KMS-11 (cell line): ENCODE results near the gene PPM1A.
"Not testable (repeated sequence)": the region's sequence is repeated elsewhere in the genome, so short reads cannot be mapped to it uniquely, and the experiment has no call there.

Experiments used
- H2AFZ ChIP-seq: fragments of 200-600 bp; sonication (generic); 2 replicates; pipeline ENCODE4 v1.6.1; 2016; ENCODE audit warnings: antibody characterized with exemption, mixed run types, low read depth
- H3K27ac ChIP-seq: fragments of 200-600 bp; sonication (generic); 2 replicates; pipeline ENCODE4 v1.6.1; 2016; ENCODE audit warnings: mild to moderate bottlenecking, mixed run types
- H3K27me3 ChIP-seq: fragments of 200-600 bp; sonication (generic); 2 replicates; pipeline ENCODE4 v1.6.1; 2017; ENCODE audit warnings: mild to moderate bottlenecking, low read depth, mixed run types, moderate library complexity; ENCODE audit not compliant: insufficient read depth
- H3K36me3 ChIP-seq: fragments of 200-600 bp; sonication (generic); 2 replicates; pipeline ENCODE4 v1.6.1; 2017; ENCODE audit warnings: mild to moderate bottlenecking, mixed run types; ENCODE audit not compliant: insufficient read depth
- H3K4me1 ChIP-seq: fragments of 200-600 bp; sonication (generic); 2 replicates; pipeline ENCODE4 v1.6.1; 2016; ENCODE audit warnings: mild to moderate bottlenecking, low read depth, mixed run types; ENCODE audit not compliant: poor library complexity, severe bottlenecking
- H3K4me2 ChIP-seq: fragments of 200-600 bp; sonication (generic); 2 replicates; pipeline ENCODE4 v1.7.0; 2016; ENCODE audit warnings: mild to moderate bottlenecking, mixed run types
- H3K4me3 ChIP-seq: fragments of 200-600 bp; sonication (generic); IDR thresholded peaks from 2 replicates; pipeline ENCODE4 v1.6.1; 2017; ENCODE audit warnings: low read depth, low read length, mixed read lengths; ENCODE audit not compliant: insufficient read depth
- H3K79me2 ChIP-seq: fragments of 200-600 bp; sonication (generic); 2 replicates; pipeline ENCODE4 v1.6.1; 2016; ENCODE audit warnings: low read depth, mixed run types; ENCODE audit not compliant: insufficient read depth
- H3K9ac ChIP-seq: fragments of 200-600 bp; sonication (generic); 2 replicates; pipeline ENCODE4 v1.6.1; 2016; ENCODE audit warnings: mild to moderate bottlenecking, mixed run types
- H4K20me1 ChIP-seq: fragments of 200-600 bp; sonication (generic); 2 replicates; pipeline ENCODE4 v1.6.1; 2016; ENCODE audit warnings: mild to moderate bottlenecking, mixed run types; ENCODE audit not compliant: insufficient read depth
- TF ChIP-seq, protein P1 (sequence below): fragments of 200-600 bp; sonication (generic); conservative IDR thresholded peaks from 2 replicates; pipeline ENCODE4 v1.6.1; 2017; ENCODE audit warnings: low read depth, mild to moderate bottlenecking, antibody characterized with exemption, low read length, moderate library complexity, mixed read lengths

PPM1A gene

DNA sequence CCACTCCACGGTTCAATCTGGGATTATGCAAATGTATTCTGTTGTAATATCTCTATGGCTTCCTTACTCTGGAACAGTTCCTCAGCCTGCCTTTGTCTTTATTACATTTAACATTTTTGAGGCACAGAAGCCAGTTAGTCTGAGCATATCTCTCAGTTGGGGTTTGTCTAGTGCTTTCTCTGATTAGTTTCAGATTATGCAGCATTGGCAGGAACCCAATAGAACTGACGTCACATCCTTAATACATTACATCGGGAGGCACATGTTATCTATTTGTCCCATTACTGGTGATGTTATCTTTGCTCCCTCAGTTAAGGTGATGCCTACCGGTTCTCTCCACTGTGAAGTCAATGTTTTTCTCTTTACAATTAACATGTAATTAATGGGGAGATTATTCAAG, 62.4 kb downstream of the PPM1A start:
- Histone ChIP-seq H3K36me3 (no peaks in the 10 kb centered on the region), H3K4me2 (no peak overlapping the region), H2AFZ (no peak overlapping the region), H3K79me2 (no peaks in the 10 kb centered on the region), H3K27ac (no peak overlapping the region), H4K20me1 (no peaks in the 10 kb centered on the region), H3K4me1 (no peaks in the 10 kb centered on the region), H3K9ac (no peak overlapping the region), H3K27me3 (no peaks in the 10 kb centered on the region), H3K4me3 (no peak overlapping the region)
- TF ChIP-seq, protein P1, sequence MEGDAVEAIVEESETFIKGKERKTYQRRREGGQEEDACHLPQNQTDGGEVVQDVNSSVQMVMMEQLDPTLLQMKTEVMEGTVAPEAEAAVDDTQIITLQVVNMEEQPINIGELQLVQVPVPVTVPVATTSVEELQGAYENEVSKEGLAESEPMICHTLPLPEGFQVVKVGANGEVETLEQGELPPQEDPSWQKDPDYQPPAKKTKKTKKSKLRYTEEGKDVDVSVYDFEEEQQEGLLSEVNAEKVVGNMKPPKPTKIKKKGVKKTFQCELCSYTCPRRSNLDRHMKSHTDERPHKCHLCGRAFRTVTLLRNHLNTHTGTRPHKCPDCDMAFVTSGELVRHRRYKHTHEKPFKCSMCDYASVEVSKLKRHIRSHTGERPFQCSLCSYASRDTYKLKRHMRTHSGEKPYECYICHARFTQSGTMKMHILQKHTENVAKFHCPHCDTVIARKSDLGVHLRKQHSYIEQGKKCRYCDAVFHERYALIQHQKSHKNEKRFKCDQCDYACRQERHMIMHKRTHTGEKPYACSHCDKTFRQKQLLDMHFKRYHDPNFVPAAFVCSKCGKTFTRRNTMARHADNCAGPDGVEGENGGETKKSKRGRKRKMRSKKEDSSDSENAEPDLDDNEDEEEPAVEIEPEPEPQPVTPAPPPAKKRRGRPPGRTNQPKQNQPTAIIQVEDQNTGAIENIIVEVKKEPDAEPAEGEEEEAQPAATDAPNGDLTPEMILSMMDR, result no peak

DNA sequence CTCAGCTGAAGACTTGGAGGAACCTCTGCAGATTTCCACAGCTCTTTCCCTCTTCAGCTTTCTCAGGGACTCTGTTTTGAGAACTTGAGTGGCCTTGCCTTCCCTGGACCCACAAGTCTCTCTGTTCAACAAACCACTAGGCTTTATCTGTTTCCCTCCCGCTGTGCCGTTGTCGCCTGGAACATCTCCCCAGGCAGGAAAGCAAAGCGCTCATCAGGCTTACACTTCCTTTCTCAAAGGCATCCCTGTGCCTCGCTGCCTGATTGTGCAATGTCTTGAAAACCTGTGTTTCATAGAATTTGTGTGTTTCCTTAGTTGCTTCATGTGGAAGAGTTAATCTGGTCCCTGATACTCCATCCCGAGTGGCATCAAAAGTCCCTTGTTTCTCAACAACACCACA, 64.1 kb downstream of the PPM1A start:
- Histone ChIP-seq H3K27ac (no peak overlapping the region), H3K4me1 (no peaks in the 10 kb centered on the region), H3K27me3 (no peaks in the 10 kb centered on the region), H3K4me2 (no peak overlapping the region), H2AFZ (no peak overlapping the region), H4K20me1 (no peaks in the 10 kb centered on the region), H3K36me3 (no peaks in the 10 kb centered on the region), H3K9ac (no peak overlapping the region), H3K79me2 (no peaks in the 10 kb centered on the region), H3K4me3 (no peak overlapping the region)
- TF ChIP-seq, protein P1, result no peak

DNA sequence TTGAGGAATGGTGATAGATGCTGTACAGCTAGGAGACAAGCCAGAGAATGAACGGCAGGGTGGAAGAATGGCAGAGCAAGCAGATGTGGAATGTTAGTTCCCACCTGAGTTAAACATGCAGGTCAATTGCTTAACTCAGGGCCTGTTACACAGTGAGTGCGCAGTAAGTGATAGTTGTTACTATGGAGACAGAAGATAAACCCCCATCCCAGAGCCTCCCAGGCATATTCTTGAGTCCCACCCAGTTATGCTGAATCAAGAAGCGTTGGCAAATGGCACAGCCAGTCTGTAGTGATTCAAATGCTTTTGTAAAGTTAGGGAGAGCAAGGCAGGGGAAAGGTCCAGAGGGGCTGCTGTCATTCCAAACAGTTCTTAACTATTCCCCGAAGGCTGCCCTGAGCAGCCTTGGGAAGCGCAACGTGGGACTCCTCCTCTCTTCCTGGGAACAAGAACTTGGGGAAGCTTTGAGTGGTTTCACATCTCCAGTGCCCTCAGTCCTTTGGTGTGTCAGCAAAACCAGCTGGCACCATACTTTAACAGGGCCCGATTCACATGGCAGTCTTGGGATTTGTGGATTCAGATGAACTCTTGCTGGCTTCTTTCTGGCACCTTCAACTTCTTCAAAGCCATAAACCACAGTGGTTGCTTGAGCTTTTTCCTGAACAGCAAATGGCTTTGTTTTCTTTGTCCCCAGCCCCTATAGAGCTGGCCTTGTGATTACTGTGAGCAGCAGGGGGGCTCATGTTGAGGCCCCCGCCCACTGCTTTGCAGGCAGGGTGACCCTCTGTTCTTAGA, 66.4 kb downstream of the PPM1A start:
- no peak overlapping the region for H2AFZ ChIP-seq
- TF ChIP-seq, protein P1, result no peak
- no peak overlapping the region for H3K27ac ChIP-seq
- no peak overlapping the region for H3K9ac ChIP-seq
- no peaks in the 10 kb centered on the region for H4K20me1 ChIP-seq
- no peaks in the 10 kb centered on the region for H3K79me2 ChIP-seq
- H3K4me1 ChIP-seq, result no peaks in the 10 kb centered on the region
- H3K27me3 ChIP-seq, result no peaks in the 10 kb centered on the region
- H3K36me3 ChIP-seq, result no peaks in the 10 kb centered on the region
- no peak overlapping the region for H3K4me3 ChIP-seq
- H3K4me2 ChIP-seq, result no peak overlapping the region

DNA sequence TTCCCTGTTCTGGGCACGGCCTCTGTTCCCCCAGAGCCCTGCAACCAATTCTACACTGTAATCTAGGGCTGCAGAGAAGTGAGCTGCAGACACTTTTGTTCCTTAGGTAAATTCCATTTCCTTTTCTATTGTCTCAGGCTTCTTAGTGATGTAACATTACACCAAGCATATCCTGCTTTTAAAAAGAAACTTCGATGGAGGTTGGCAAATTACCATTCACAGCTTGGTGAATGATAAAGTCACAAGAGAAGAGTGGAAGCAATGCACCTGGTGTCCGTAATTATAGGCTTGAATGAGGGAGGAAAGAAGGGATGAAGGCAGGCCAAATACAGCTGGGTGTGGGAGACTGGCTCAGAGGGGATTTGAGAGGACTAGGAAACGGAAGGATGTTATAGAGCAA, 68.6 kb downstream of the PPM1A start:
- H3K27me3 ChIP-seq, result no peaks in the 10 kb centered on the region
- H3K4me1 ChIP-seq, result no peaks in the 10 kb centered on the region
- H3K4me3 ChIP-seq, result no peak overlapping the region
- H3K9ac ChIP-seq, result no peak overlapping the region
- no peaks in the 10 kb centered on the region for H4K20me1 ChIP-seq
- H3K27ac ChIP-seq, result no peak overlapping the region
- H3K79me2 ChIP-seq, result no peaks in the 10 kb centered on the region
- H2AFZ ChIP-seq, result no peak overlapping the region
- H3K4me2 ChIP-seq, result no peak overlapping the region
- TF ChIP-seq, protein P1, result no peak
- H3K36me3 ChIP-seq, result no peaks in the 10 kb centered on the region

DNA sequence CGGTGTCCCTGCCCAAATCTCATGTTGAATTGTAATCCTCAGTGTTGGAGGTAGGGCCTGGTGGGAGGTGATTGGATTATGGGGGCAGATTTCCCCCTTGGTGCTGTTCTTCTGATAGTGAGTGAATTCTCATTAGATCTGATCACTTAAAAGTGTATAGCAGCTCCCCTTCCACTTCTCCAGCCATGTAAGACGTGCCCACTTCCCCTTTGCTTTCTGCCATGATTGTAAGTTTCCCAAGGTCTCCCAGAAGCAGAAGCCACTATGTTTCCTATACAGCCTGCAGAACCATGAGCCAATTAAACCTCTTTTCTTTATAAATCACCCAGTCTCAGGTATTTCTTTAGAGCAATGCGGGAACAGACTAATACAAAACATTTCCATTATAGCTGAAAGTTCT, 71.8 kb downstream of the PPM1A start:
- not testable (repeated sequence) for H3K27ac ChIP-seq, H3K4me2 ChIP-seq, H3K79me2 ChIP-seq, H3K36me3 ChIP-seq, H3K27me3 ChIP-seq, H3K9ac ChIP-seq, H3K4me3 ChIP-seq, H4K20me1 ChIP-seq, H2AFZ ChIP-seq, H3K4me1 ChIP-seq
